Immature natural killer cell (primary cell): ENCODE data around the gene DLGAP4. TPM values are rescaled to one million over a fixed set of nuclear protein-coding genes. Genes with fewer than 3 reads are reported as not detected.
"Not testable (repeated sequence)": the region's sequence is repeated elsewhere in the genome, so short reads cannot be mapped to it uniquely, and the experiment has no call there.

Experiments used
- DNase-seq, 3 donors: peaks; one replicate each; pipeline ENCODE4 v3.0.0; 2022; ENCODE audit warnings: mixed read lengths in 1 of 3
- H3K27ac Mint-ChIP-seq, 6 donors: one replicate each; pipeline ENCODE4 v1.8.0; 2020; ENCODE audit warnings: mixed read lengths in 6 of 6, mild to moderate bottlenecking in 5 of 6, inconsistent platforms in 4 of 6, moderate library complexity in 3 of 6
- H3K27me3 Mint-ChIP-seq, 3 donors: one replicate each; pipeline ENCODE4 v1.8.0; 2020 to 2021; ENCODE audit warnings: low read depth in 3 of 3, mild to moderate bottlenecking in 3 of 3, mixed read lengths in 3 of 3, moderate library complexity in 3 of 3, inconsistent platforms in 1 of 3
- H3K36me3 Mint-ChIP-seq, 3 donors: one replicate each; pipeline ENCODE4 v1.8.0; 2020; ENCODE audit warnings: mixed read lengths in 3 of 3, inconsistent platforms in 2 of 3, mild to moderate bottlenecking in 2 of 3
- H3K4me1 Mint-ChIP-seq, 2 donors: one replicate each; pipeline ENCODE4 v1.8.0; 2020; ENCODE audit warnings: inconsistent platforms in 2 of 2, mild to moderate bottlenecking in 2 of 2, mixed read lengths in 2 of 2, moderate library complexity in 1 of 2
- H3K4me3 Mint-ChIP-seq, 5 donors: one replicate each; pipeline ENCODE4 v1.8.0; 2020; ENCODE audit warnings: mild to moderate bottlenecking in 5 of 5, mixed read lengths in 5 of 5, inconsistent platforms in 3 of 5, moderate library complexity in 3 of 5
- H3K9me3 Mint-ChIP-seq, 6 donors: one replicate each; pipeline ENCODE4 v1.8.0; 2020; ENCODE audit warnings: mild to moderate bottlenecking in 6 of 6, mixed read lengths in 6 of 6, inconsistent platforms in 4 of 6, moderate library complexity in 3 of 6
- polyA plus RNA-seq, 3 donors: library from polyadenylated mRNA; unstranded; fragments of 300-500 nt; fragmentation: Illumina TruSeq; gene quantifications; one replicate each; pipeline ENCODE4 v1.2.3, GENCODE V29; 2021

DLGAP4 gene
- polyA plus RNA-seq, 3 donors from 2014 or later = 9.0 to 29.0 (median 12.6) TPM

- Mint-ChIP-seq H3K4me3 (peak overlapping the region; percentile 29 to 44 (median 33)), H3K36me3 (no peaks in the 10 kb centered on the region), H3K27ac (peak overlapping the region; percentile 73 to 91 (median 88)), H3K9me3 (no peaks in the 10 kb centered on the region), H3K4me1 (peaks cover 48 to 57% of the 10 kb centered on the region in 2 donors), H3K27me3 (peaks cover 0 to 1% (median 0%) of the 10 kb centered on the region in 3 donors)
- no peak for DNase-seq
These were observed 167.0 kb downstream of the DLGAP4 start for GRCh38 chr20:36473164-36473563.

GRCh38 chr20:36474563-36474962, 168.4 kb downstream of the DLGAP4 start:
- Mint-ChIP-seq H3K27ac (peak overlapping the region in 2 of 6 donors; percentile 56 to 59), H3K36me3 (no peaks in the 10 kb centered on the region), H3K4me1 (peaks cover 52 to 64% of the 10 kb centered on the region in 2 donors), H3K4me3 (no peak overlapping the region), H3K27me3 (peaks cover 0 to 1% (median 0%) of the 10 kb centered on the region in 3 donors), H3K9me3 (no peaks in the 10 kb centered on the region)
- no peak for DNase-seq

GRCh38 chr20:36475054-36475453, 168.9 kb downstream of the DLGAP4 start:
- not testable (repeated sequence) for H3K9me3 Mint-ChIP-seq, DNase-seq, H3K36me3 Mint-ChIP-seq, H3K27me3 Mint-ChIP-seq, H3K4me3 Mint-ChIP-seq
- H3K4me1 Mint-ChIP-seq = peaks cover 56 to 63% of the 10 kb centered on the region in 2 donors
- peak overlapping the region in 2 of 6 donors; percentile 18 to 46 for H3K27ac Mint-ChIP-seq

- no peaks in the 10 kb centered on the region for H3K9me3 Mint-ChIP-seq
- H3K27me3 Mint-ChIP-seq = peaks cover 0 to 1% (median 0%) of the 10 kb centered on the region in 3 donors
- DNase-seq = no peak
- no peak overlapping the region for H3K27ac Mint-ChIP-seq
- H3K36me3 Mint-ChIP-seq = no peaks in the 10 kb centered on the region
- no peak overlapping the region for H3K4me3 Mint-ChIP-seq
- peaks cover 58 to 60% of the 10 kb centered on the region in 2 donors for H3K4me1 Mint-ChIP-seq
These were observed 171.3 kb downstream of the DLGAP4 start for GRCh38 chr20:36477475-36477874.

- Mint-ChIP-seq H3K27me3 (peaks cover 0 to 1% (median 0%) of the 10 kb centered on the region in 3 donors), H3K9me3 (no peaks in the 10 kb centered on the region), H3K36me3 (no peaks in the 10 kb centered on the region), H3K4me1 (peaks cover 51 to 52% of the 10 kb centered on the region in 2 donors), H3K27ac (peak overlapping the region in 2 of 6 donors; percentile 31 to 59), H3K4me3 (no peak overlapping the region)
- no peak for DNase-seq
These were observed 172.2 kb downstream of the DLGAP4 start for GRCh38 chr20:36478137-36478905.

- no peak for DNase-seq
These were observed 173.8 kb downstream of the DLGAP4 start for GRCh38 chr20:36479938-36480337.

GRCh38 chr20:36480456-36481048, 174.4 kb downstream of the DLGAP4 start:
- no peak for DNase-seq
- Mint-ChIP-seq H3K4me3 (peak overlapping the region in 1 of 5 donors; percentile 6), H3K4me1 (peaks cover 39 to 43% of the 10 kb centered on the region in 2 donors), H3K9me3 (no peaks in the 10 kb centered on the region), H3K36me3 (no peaks in the 10 kb centered on the region), H3K27me3 (no peaks in the 10 kb centered on the region), H3K27ac (peak overlapping the region in 3 of 6 donors; percentile 9 to 78 (median 78))

More at GRCh38 chr20:36479938-36480337, 173.8 kb downstream of the DLGAP4 start:
- no peaks in the 10 kb centered on the region for H3K36me3 Mint-ChIP-seq
- peaks cover 39 to 43% of the 10 kb centered on the region in 2 donors for H3K4me1 Mint-ChIP-seq
- no peak overlapping the region for H3K4me3 Mint-ChIP-seq
- H3K27me3 Mint-ChIP-seq = no peaks in the 10 kb centered on the region
- no peaks in the 10 kb centered on the region for H3K9me3 Mint-ChIP-seq
- H3K27ac Mint-ChIP-seq = peak overlapping the region in 1 of 6 donors; percentile 77

- Mint-ChIP-seq H3K27me3 (no peaks in the 10 kb centered on the region), H3K27ac (peak overlapping the region in 2 of 6 donors; percentile 45 to 81), H3K9me3 (no peaks in the 10 kb centered on the region), H3K4me3 (no peak overlapping the region), H3K36me3 (no peaks in the 10 kb centered on the region), H3K4me1 (peaks cover 45 to 46% of the 10 kb centered on the region in 2 donors)
- no peak for DNase-seq
These were observed 175.4 kb downstream of the DLGAP4 start for GRCh38 chr20:36481380-36482043.

GRCh38 chr20:36482044-36482473, 175.9 kb downstream of the DLGAP4 start:
- H3K36me3 Mint-ChIP-seq = no peaks in the 10 kb centered on the region
- peak overlapping the region in 1 of 6 donors; percentile 45 for H3K27ac Mint-ChIP-seq
- no peaks in the 10 kb centered on the region for H3K9me3 Mint-ChIP-seq
- H3K27me3 Mint-ChIP-seq = peaks cover 0 to 2% (median 0%) of the 10 kb centered on the region in 3 donors
- no peak overlapping the region for H3K4me3 Mint-ChIP-seq
- DNase-seq = no peak
- peaks cover 45 to 49% of the 10 kb centered on the region in 2 donors for H3K4me1 Mint-ChIP-seq

- no peaks in the 10 kb centered on the region for H3K36me3 Mint-ChIP-seq
- H3K27me3 Mint-ChIP-seq = peaks cover 0 to 3% (median 0%) of the 10 kb centered on the region in 3 donors
- no peak for DNase-seq
- H3K4me1 Mint-ChIP-seq = peaks cover 40 to 50% of the 10 kb centered on the region in 2 donors
- peak overlapping the region in 2 of 6 donors; percentile 30 to 34 for H3K27ac Mint-ChIP-seq
- no peaks in the 10 kb centered on the region for H3K9me3 Mint-ChIP-seq
- H3K4me3 Mint-ChIP-seq = no peak overlapping the region
These were observed 177.2 kb downstream of the DLGAP4 start for GRCh38 chr20:36483209-36483918.

GRCh38 chr20:36483919-36484808, 178.0 kb downstream of the DLGAP4 start:
- no peak for DNase-seq
- H3K27ac Mint-ChIP-seq = peak overlapping the region in 3 of 6 donors; percentile 22 to 58 (median 24)
- no peaks in the 10 kb centered on the region for H3K9me3 Mint-ChIP-seq
- peaks cover 0 to 3% (median 0%) of the 10 kb centered on the region in 3 donors for H3K27me3 Mint-ChIP-seq
- no peak overlapping the region for H3K4me3 Mint-ChIP-seq
- H3K4me1 Mint-ChIP-seq = peaks cover 36 to 48% of the 10 kb centered on the region in 2 donors
- no peaks in the 10 kb centered on the region for H3K36me3 Mint-ChIP-seq

GRCh38 chr20:36485286-36485685, 179.1 kb downstream of the DLGAP4 start:
- Mint-ChIP-seq H3K36me3 (no peaks in the 10 kb centered on the region), H3K4me1 (peaks cover 38 to 48% of the 10 kb centered on the region in 2 donors), H3K27me3 (peaks cover 0 to 3% (median 2%) of the 10 kb centered on the region in 3 donors), H3K27ac (peak overlapping the region in 1 of 6 donors; percentile 14), H3K9me3 (no peaks in the 10 kb centered on the region), H3K4me3 (no peak overlapping the region)
- DNase-seq = no peak
